Activated CD4-positive, alpha-beta T cell treated with anti-CD3 and anti-CD28 coated beads for 36 hours (primary cell): ENCODE data around the gene PAX4. TPM values are rescaled to one million over a fixed set of nuclear protein-coding genes. Genes with fewer than 3 reads are reported as not detected.

ENCODE experiments used
- ATAC-seq: fragments of 200-7000 bp; cut with Tn5 transposase; one replicate; pipeline ENCODE4 v1.10.0; 2021; ENCODE audit warnings: mild to moderate bottlenecking, moderate library complexity
- CTCF ChIA-PET: fragments of 350-600 bp; sonication (Branson Sonifier 250); formaldehyde crosslinking; loops from one replicate; lab custom pipeline; 2021; ENCODE audit warnings: antibody characterized with exemption; lab: Charles Lee
- POLR2A ChIA-PET: fragments of 350-600 bp; sonication (Branson Sonifier 250); formaldehyde crosslinking; loops from one replicate; lab custom pipeline; 2021; ENCODE audit warnings: antibody characterized with exemption, inconsistent platforms; lab: Charles Lee
- DNase-seq: peaks from one replicate; pipeline ENCODE4 v3.0.0-alpha.2; 2020
- H3K27ac Mint-ChIP-seq: one replicate; pipeline ENCODE4 v1.8.0; 2021; ENCODE audit warnings: mixed read lengths
- H3K27me3 Mint-ChIP-seq: one replicate; pipeline ENCODE4 v1.8.0; 2021; ENCODE audit warnings: mixed read lengths
- H3K36me3 Mint-ChIP-seq: one replicate; pipeline ENCODE4 v1.8.0; 2021; ENCODE audit warnings: low read depth, mixed read lengths
- H3K4me1 Mint-ChIP-seq: one replicate; pipeline ENCODE4 v1.8.0; 2021; ENCODE audit warnings: mixed read lengths
- H3K4me3 Mint-ChIP-seq: one replicate; pipeline ENCODE4 v1.8.0; 2021; ENCODE audit warnings: mild to moderate bottlenecking, moderate library complexity, mixed read lengths
- H3K9me3 Mint-ChIP-seq: one replicate; pipeline ENCODE4 v1.8.0; 2021; ENCODE audit warnings: low read depth, mixed read lengths
- intact Hi-C, 2 experiments: fragments of 100-400 bp; cut with DNase I in 1 of 2; cut with micrococcal nuclease in 1 of 2; formaldehyde crosslinking; loops; one replicate each; pipeline versions ENCODE4 v1.14.2 to v1.15.1; 2022 to 2024; cut with DNase I, micrococcal nuclease
- total RNA-seq, 2 experiments: library from RNA; stranded (reverse); gene quantifications; one replicate each; pipeline ENCODE4 v1.2.3, GENCODE V29; 2021

The PAX4 gene
- total RNA-seq, 2 experiments from 2014 or later = not detected

GRCh38 chr7:127598318-127598717, 19.6 kb downstream of the PAX4 start:
- Mint-ChIP-seq H3K36me3 (no peaks in the 10 kb centered on the region), H3K9me3 (no peaks in the 10 kb centered on the region), H3K4me1 (no peaks in the 10 kb centered on the region), H3K27me3 (no peaks in the 10 kb centered on the region), H3K4me3 (no peak overlapping the region), H3K27ac (no peak overlapping the region)
- intact Hi-C loops = no loop called here
- ATAC-seq (no peak), DNase-seq (peak; percentile 34)
- POLR2A ChIA-PET = no interaction called here
- CTCF ChIA-PET = no interaction called here

GRCh38 chr7:127595737-127596136, 22.2 kb downstream of the PAX4 start:
- Mint-ChIP-seq H3K27ac (no peak overlapping the region), H3K9me3 (no peaks in the 10 kb centered on the region), H3K36me3 (peaks cover 12% of the 10 kb centered on the region), H3K4me1 (no peaks in the 10 kb centered on the region), H3K4me3 (no peak overlapping the region), H3K27me3 (no peaks in the 10 kb centered on the region)
- no peak for ATAC-seq
- intact Hi-C loops = no loop called here
- no peak for DNase-seq
- POLR2A ChIA-PET = no interaction called here
- CTCF ChIA-PET = no interaction called here

- Mint-ChIP-seq H3K4me1 (peaks cover 6% of the 10 kb centered on the region), H3K27ac (no peak overlapping the region), H3K36me3 (peaks cover 22% of the 10 kb centered on the region), H3K9me3 (no peaks in the 10 kb centered on the region), H3K4me3 (no peak overlapping the region), H3K27me3 (no peaks in the 10 kb centered on the region)
- ChIA-PET CTCF (no interaction called here), POLR2A (no interaction called here)
- DNase-seq (no peak), ATAC-seq (no peak)
- intact Hi-C loops = no loop called here
These were observed 23.5 kb downstream of the PAX4 start for GRCh38 chr7:127594490-127594889.

- intact Hi-C loops = no loop called here
- no peaks in the 10 kb centered on the region for H3K9me3 Mint-ChIP-seq
- POLR2A ChIA-PET = no interaction called here
- H3K4me3 Mint-ChIP-seq = no peak overlapping the region
- CTCF ChIA-PET = interaction anchor here (0.8 kb wide), 1 partner anchor 63 kb away, joined by 3 read pairs; no protein-coding TSS in a partner anchor
- peaks cover 22% of the 10 kb centered on the region for H3K36me3 Mint-ChIP-seq
- DNase-seq (no peak), ATAC-seq (no peak)
- H3K27me3 Mint-ChIP-seq = no peaks in the 10 kb centered on the region
- peaks cover 11% of the 10 kb centered on the region for H3K4me1 Mint-ChIP-seq
- no peak overlapping the region for H3K27ac Mint-ChIP-seq
These were observed 25.4 kb downstream of the PAX4 start for GRCh38 chr7:127592550-127592949.

- no peak for ATAC-seq
- Mint-ChIP-seq H3K9me3 (no peaks in the 10 kb centered on the region), H3K4me3 (no peak overlapping the region), H3K36me3 (peaks cover 22% of the 10 kb centered on the region), H3K4me1 (peaks cover 19% of the 10 kb centered on the region), H3K27ac (no peak overlapping the region), H3K27me3 (no peaks in the 10 kb centered on the region)
- DNase-seq = no peak
- ChIA-PET POLR2A (no interaction called here), CTCF (interaction anchor here (0.5 kb wide), 1 partner anchor 86 kb away, joined by 5 read pairs; no protein-coding TSS in a partner anchor)
- intact Hi-C loops = no loop called here
These were observed 26.4 kb downstream of the PAX4 start for GRCh38 chr7:127591591-127591990.

- CTCF ChIA-PET = no interaction called here
- no peaks in the 10 kb centered on the region for H3K9me3 Mint-ChIP-seq
- no peak overlapping the region for H3K27ac Mint-ChIP-seq
These were observed 26.8 kb downstream of the PAX4 start for GRCh38 chr7:127591189-127591588.

GRCh38 chr7:127589896-127590295, 28.0 kb downstream of the PAX4 start:
- H3K36me3 Mint-ChIP-seq = peaks cover 22% of the 10 kb centered on the region
- H3K4me3 Mint-ChIP-seq = peak overlapping the region; percentile 90
- DNase-seq (no peak), ATAC-seq (no peak)
- no peaks in the 10 kb centered on the region for H3K9me3 Mint-ChIP-seq
- H3K4me1 Mint-ChIP-seq = peaks cover 24% of the 10 kb centered on the region
- intact Hi-C loops = loop anchor here (2.0 to 10.0 kb wide), 9 partner anchors 195 to 1465 kb away; partner anchors contain the start of genes CALU (in 1 of the 2), HILPDA (in 1 of the 2), IMPDH1 (in 1 of the 2) and LRRC4 (in 1 of the 2)
- H3K27me3 Mint-ChIP-seq = no peaks in the 10 kb centered on the region
- H3K27ac Mint-ChIP-seq = peak overlapping the region; percentile 93
- ChIA-PET CTCF (interaction anchor here (0.8 kb wide), 1 partner anchor 242 kb away, joined by 5 read pairs; no protein-coding TSS in a partner anchor), POLR2A (no interaction called here)

More at GRCh38 chr7:127591189-127591588, 26.8 kb downstream of the PAX4 start:
- H3K4me1 Mint-ChIP-seq = peaks cover 19% of the 10 kb centered on the region
- peaks cover 22% of the 10 kb centered on the region for H3K36me3 Mint-ChIP-seq
- POLR2A ChIA-PET = no interaction called here
- no peak for ATAC-seq
- DNase-seq = no peak
- intact Hi-C loops = no loop called here
- H3K27me3 Mint-ChIP-seq = no peaks in the 10 kb centered on the region
- H3K4me3 Mint-ChIP-seq = no peak overlapping the region

- H3K36me3 Mint-ChIP-seq = peaks cover 24% of the 10 kb centered on the region
- POLR2A ChIA-PET = no interaction called here
These were observed 29.1 kb downstream of the PAX4 start for GRCh38 chr7:127588697-127589482.

GRCh38 chr7:127588019-127588696, 29.8 kb downstream of the PAX4 start, which contains the start of gene ARF5:
ARF5 (plus strand) TSS chr7:127588411; CDS start chr7:127588499, 88 bp downstream.
- POLR2A ChIA-PET = no interaction called here
- peaks cover 28% of the 10 kb centered on the region for H3K36me3 Mint-ChIP-seq
- H3K9me3 Mint-ChIP-seq = no peaks in the 10 kb centered on the region
- ATAC-seq (peak; percentile 78), DNase-seq (peak; percentile 93)
- peak within 1 kb of the TSS; percentile 90 for H3K4me3 Mint-ChIP-seq
- intact Hi-C loops = loop anchor here (1.0 to 10.0 kb wide), 12 partner anchors 63 to 1467 kb away; partner anchors contain the start of genes ZNF800 (in 2 of the 2), CALU (in 1 of the 2), HILPDA (in 1 of the 2) and IMPDH1 (in 1 of the 2)
- peak within 1 kb of the TSS; percentile 93 for H3K27ac Mint-ChIP-seq
- CTCF ChIA-PET = interaction anchor here (0.6 to 1.3 kb wide), 2 partner anchors 15 to 17 kb away, joined by 4 read pairs; no protein-coding TSS in a partner anchor
- H3K4me1 Mint-ChIP-seq = peaks cover 40% of the 10 kb centered on the region
- no peaks in the 10 kb centered on the region for H3K27me3 Mint-ChIP-seq

More at GRCh38 chr7:127588697-127589482, 29.1 kb downstream of the PAX4 start:
- Mint-ChIP-seq H3K9me3 (no peaks in the 10 kb centered on the region), H3K4me1 (peaks cover 33% of the 10 kb centered on the region), H3K4me3 (peak overlapping the region; percentile 90), H3K27me3 (no peaks in the 10 kb centered on the region), H3K27ac (peak overlapping the region; percentile 93)
- peak; percentile 54 for DNase-seq
- intact Hi-C loops = loop anchor here (1.0 to 10.0 kb wide), 12 partner anchors 62 to 1466 kb away; partner anchors contain the start of genes ZNF800 (in 2 of the 2), CALU (in 1 of the 2), HILPDA (in 1 of the 2) and IMPDH1 (in 1 of the 2)
- CTCF ChIA-PET = interaction anchor here (0.5 to 1.3 kb wide), 5 partner anchors 16 to 360 kb away, joined by 3 to 5 read pairs (median 4); no protein-coding TSS in a partner anchor
- peak; percentile 17 for ATAC-seq

- Mint-ChIP-seq H3K9me3 (no peaks in the 10 kb centered on the region), H3K4me1 (peaks cover 45% of the 10 kb centered on the region), H3K36me3 (peaks cover 33% of the 10 kb centered on the region), H3K27ac (no peak overlapping the region), H3K4me3 (peak overlapping the region; percentile 90), H3K27me3 (no peaks in the 10 kb centered on the region)
- intact Hi-C loops = loop anchor here (1.0 to 10.0 kb wide), 12 partner anchors 64 to 1467 kb away; partner anchors contain the start of genes ZNF800 (in 2 of the 2), CALU (in 1 of the 2), HILPDA (in 1 of the 2) and IMPDH1 (in 1 of the 2)
- POLR2A ChIA-PET = no interaction called here
- CTCF ChIA-PET = no interaction called here
- no peak for DNase-seq
- ATAC-seq = no peak
These were observed 30.3 kb downstream of the PAX4 start for GRCh38 chr7:127587663-127588018.

GRCh38 chr7:127586346-127586745, 31.6 kb downstream of the PAX4 start:
- no peaks in the 10 kb centered on the region for H3K27me3 Mint-ChIP-seq
- H3K36me3 Mint-ChIP-seq = peaks cover 34% of the 10 kb centered on the region
- H3K9me3 Mint-ChIP-seq = no peaks in the 10 kb centered on the region
- intact Hi-C loops = loop anchor here (5.0 to 10.0 kb wide), 8 partner anchors 192 to 1468 kb away; partner anchors contain the start of genes HILPDA (in 1 of the 2), IMPDH1 (in 1 of the 2), LRRC4 (in 1 of the 2) and TNPO3 (in 1 of the 2)
- peaks cover 58% of the 10 kb centered on the region for H3K4me1 Mint-ChIP-seq
- H3K27ac Mint-ChIP-seq = no peak overlapping the region
- ChIA-PET CTCF (interaction anchor here (0.6 to 2.0 kb wide), 5 partner anchors 14 to 191 kb away, joined by 3 to 6 read pairs (median 3); no protein-coding TSS in a partner anchor), POLR2A (interaction anchor here (0.5 kb wide), 1 partner anchor 1128 kb away, joined by 5 read pairs; no protein-coding TSS in a partner anchor)
- no peak for DNase-seq
- H3K4me3 Mint-ChIP-seq = peak overlapping the region; percentile 88
- ATAC-seq = no peak
